Activated CD8-positive, alpha-beta memory T cell treated with anti-CD3 and anti-CD28 coated beads for 1 hour (primary cell): Measurements from ENCODE around the gene KLRC2.
"Not testable (repeated sequence)": the region's sequence is repeated elsewhere in the genome, so short reads cannot be mapped to it uniquely, and the experiment has no call there.

ENCODE experiments used
- DNase-seq, 2 donors: peaks; one replicate each; pipeline ENCODE4 v3.0.0-alpha.2; 2020; ENCODE audit warnings: low read depth in 1 of 2; ENCODE audit errors: extremely low read depth in 1 of 2

Gene KLRC2

GRCh38 chr12:10435816-10436215, at the start of gene KLRC2:
KLRC2 (minus strand) TSS chr12:10436010; CDS start chr12:10435986, 24 bp downstream.
- DNase-seq: not testable (repeated sequence)

GRCh38 chr12:10481901-10482300, 46.1 kb upstream of the KLRC2 start:
- DNase-seq: not testable (repeated sequence)

- not testable (repeated sequence) for DNase-seq
Measured at GRCh38 chr12:10472808-10473207, 37.0 kb upstream of the KLRC2 start.

GRCh38 chr12:10469701-10470100, 33.9 kb upstream of the KLRC2 start:
- no peak for DNase-seq

GRCh38 chr12:10466311-10466710, 30.5 kb upstream of the KLRC2 start:
- no peak for DNase-seq

GRCh38 chr12:10457760-10458159, 21.9 kb upstream of the KLRC2 start:
- DNase-seq: no peak

- DNase-seq: no peak
Measured at GRCh38 chr12:10456856-10457255, 21.0 kb upstream of the KLRC2 start.

- DNase-seq: no peak
Measured at GRCh38 chr12:10455766-10456165, 20.0 kb upstream of the KLRC2 start.

- DNase-seq: no peak
Measured at GRCh38 chr12:10454531-10454930, 18.7 kb upstream of the KLRC2 start.

GRCh38 chr12:10453156-10453555, 17.3 kb upstream of the KLRC2 start, which contains the start of gene KLRC1:
KLRC1 (minus strand) TSS chr12:10453377; CDS start chr12:10451156, 2,221 bp downstream.
- no peak for DNase-seq

- DNase-seq: no peak
Measured at GRCh38 chr12:10448236-10448635, 12.4 kb upstream of the KLRC2 start.

GRCh38 chr12:10446052-10446451, 10.2 kb upstream of the KLRC2 start:
- DNase-seq: not testable (repeated sequence)

GRCh38 chr12:10441144-10441543, 5.3 kb upstream of the KLRC2 start:
- not testable (repeated sequence) for DNase-seq

GRCh38 chr12:10439608-10440274, 3.9 kb upstream of the KLRC2 start:
- not testable (repeated sequence) for DNase-seq

GRCh38 chr12:10437601-10438000, 1.8 kb upstream of the KLRC2 start:
- not testable (repeated sequence) for DNase-seq

- not testable (repeated sequence) for DNase-seq
Measured at GRCh38 chr12:10430623-10431022, 5.2 kb downstream of the KLRC2 start.

- not testable (repeated sequence) for DNase-seq
Measured at GRCh38 chr12:10425938-10426337, 9.9 kb downstream of the KLRC2 start.

- not testable (repeated sequence) for DNase-seq
Measured at GRCh38 chr12:10424260-10424899, 11.4 kb downstream of the KLRC2 start.

GRCh38 chr12:10422159-10422558, 13.7 kb downstream of the KLRC2 start:
- DNase-seq: not testable (repeated sequence)

- not testable (repeated sequence) for DNase-seq
Measured at GRCh38 chr12:10420334-10420733, 15.5 kb downstream of the KLRC2 start, which contains the start of gene KLRC3. KLRC3 (minus strand) TSS chr12:10420595; CDS start chr12:10420550, 45 bp downstream.

- no peak for DNase-seq
Measured at GRCh38 chr12:10409392-10409791, 26.4 kb downstream of the KLRC2 start, which contains the start of gene KLRC4. KLRC4 (minus strand) TSS chr12:10409757; CDS start chr12:10409575, 182 bp downstream.

GRCh38 chr12:10408842-10409241, 27.0 kb downstream of the KLRC2 start:
- no peak for DNase-seq
